Gastrocnemius medialis (tissue), 4 donors: Measurements from ENCODE around the gene ANAPC1.

Experiments
- POLR2A ChIP-seq, 2 donors: fragments of 450-650 bp; IDR thresholded peaks; one replicate each; pipeline ENCODE4 v1.6.1; 2017; ENCODE audit warnings: antibody characterized with exemption in 2 of 2, mild to moderate bottlenecking in 2 of 2, moderate library complexity in 2 of 2
- TF ChIP-seq, protein P1 (sequence below), 5 experiments: fragments of 450-650 bp in 3 of 5; fragments of 200-600 bp in 2 of 5; sonication (generic) in 2 of 5; IDR thresholded peaks in 4 of 5; conservative IDR thresholded peaks in 1 of 5; 1 replicate in 4 of 5; 2 replicates in 1 of 5; pipeline ENCODE4 v1.5.1; 2016 to 2019; ENCODE audit warnings: antibody characterized with exemption in 5 of 5, mild to moderate bottlenecking in 3 of 5, moderate library complexity in 3 of 5

DNA sequence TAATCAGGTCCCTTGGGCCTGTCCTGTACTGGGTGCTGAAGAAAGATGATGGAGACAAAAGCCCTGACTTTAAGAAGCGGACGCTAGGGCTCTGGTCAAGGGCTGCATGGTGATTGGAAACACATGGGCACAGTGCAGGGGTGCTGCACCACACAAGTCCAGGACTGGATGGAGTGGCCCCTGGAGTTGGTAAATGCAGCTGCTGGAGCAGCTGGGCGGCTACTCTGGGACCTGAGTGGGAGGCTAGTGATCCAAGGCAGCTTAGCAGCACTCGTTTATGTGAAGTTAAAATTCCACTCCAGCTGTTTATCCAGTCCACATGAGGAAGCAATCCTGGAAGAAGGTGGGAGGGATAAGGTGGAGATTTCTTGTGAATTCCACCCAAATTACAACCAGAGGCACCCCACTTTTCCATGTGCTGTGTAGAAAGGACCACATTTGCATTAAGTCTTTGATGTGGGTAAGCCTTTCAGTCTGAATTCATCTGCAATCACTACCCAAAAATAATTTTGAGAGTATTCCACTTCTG lies 39.3 kb upstream of the ANAPC1 start:
- TF ChIP-seq, protein P1, sequence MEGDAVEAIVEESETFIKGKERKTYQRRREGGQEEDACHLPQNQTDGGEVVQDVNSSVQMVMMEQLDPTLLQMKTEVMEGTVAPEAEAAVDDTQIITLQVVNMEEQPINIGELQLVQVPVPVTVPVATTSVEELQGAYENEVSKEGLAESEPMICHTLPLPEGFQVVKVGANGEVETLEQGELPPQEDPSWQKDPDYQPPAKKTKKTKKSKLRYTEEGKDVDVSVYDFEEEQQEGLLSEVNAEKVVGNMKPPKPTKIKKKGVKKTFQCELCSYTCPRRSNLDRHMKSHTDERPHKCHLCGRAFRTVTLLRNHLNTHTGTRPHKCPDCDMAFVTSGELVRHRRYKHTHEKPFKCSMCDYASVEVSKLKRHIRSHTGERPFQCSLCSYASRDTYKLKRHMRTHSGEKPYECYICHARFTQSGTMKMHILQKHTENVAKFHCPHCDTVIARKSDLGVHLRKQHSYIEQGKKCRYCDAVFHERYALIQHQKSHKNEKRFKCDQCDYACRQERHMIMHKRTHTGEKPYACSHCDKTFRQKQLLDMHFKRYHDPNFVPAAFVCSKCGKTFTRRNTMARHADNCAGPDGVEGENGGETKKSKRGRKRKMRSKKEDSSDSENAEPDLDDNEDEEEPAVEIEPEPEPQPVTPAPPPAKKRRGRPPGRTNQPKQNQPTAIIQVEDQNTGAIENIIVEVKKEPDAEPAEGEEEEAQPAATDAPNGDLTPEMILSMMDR (IDR thresholded peaks at IDR 0.05 in 4 of 5, conservative IDR thresholded peaks at IDR 0.05 in 1 of 5) = no peak
- TF ChIP-seq POLR2A (IDR thresholded peaks at IDR 0.05) = no peak
